Uterine smooth muscle cell (primary cell): Measurements from ENCODE around the gene RASD2. TPM values are rescaled to one million over a fixed set of nuclear protein-coding genes. Genes with fewer than 3 reads are reported as not detected.

ENCODE experiments used
- total RNA-seq: library from RNA; depleted of rRNA; stranded (reverse); fragments of >200 nt; gene quantifications from 2 replicates; pipeline ENCODE4 v1.2.3, GENCODE V29; 2014

Gene RASD2, protein sequence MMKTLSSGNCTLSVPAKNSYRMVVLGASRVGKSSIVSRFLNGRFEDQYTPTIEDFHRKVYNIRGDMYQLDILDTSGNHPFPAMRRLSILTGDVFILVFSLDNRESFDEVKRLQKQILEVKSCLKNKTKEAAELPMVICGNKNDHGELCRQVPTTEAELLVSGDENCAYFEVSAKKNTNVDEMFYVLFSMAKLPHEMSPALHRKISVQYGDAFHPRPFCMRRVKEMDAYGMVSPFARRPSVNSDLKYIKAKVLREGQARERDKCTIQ
- under 0.01 TPM in 1 of 2 replicates, not detected in the other for total RNA-seq

DNA sequence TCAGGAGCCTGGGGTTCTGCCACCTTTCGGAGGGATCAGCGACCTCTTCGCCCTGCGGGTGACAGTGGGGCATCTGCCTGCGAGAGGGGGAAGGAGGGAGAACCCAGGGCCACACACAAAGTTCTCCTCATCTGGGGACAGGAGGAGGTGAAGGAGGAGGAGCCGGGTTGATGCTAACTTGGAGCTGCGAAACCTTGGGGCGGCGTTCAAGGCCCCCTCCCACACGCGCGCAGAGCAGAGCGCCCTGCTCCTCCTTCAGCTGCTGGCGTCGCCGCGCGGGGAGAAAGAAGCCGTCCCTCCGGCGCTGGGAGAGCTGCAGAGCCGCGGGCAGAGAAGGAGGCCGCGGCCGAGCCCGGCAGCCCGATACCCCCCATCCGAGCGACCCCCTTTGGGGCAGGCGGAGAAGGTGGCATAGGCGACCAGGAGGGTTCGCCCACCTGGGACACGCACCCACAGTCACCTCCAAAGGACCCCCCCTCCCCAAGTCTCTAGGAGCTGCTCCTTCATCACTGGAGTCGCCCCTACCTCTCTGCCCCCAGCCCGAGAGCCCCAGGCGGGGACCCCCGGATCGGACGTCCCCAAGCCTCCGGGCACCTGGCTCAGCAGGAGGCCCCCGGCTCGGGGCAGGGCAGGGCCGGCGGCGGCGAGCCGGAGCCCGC lies at the start of gene RASD2:
RASD2 (plus strand) TSS at position 237 of the 659 bp plus-strand sequence. CDS start 5,979 bp downstream, outside the sequence.

Other genes starting within 250 kb of the RASD2 start
- gene TOM1, start 240.9 kb upstream of the RASD2 start, total RNA-seq = 29.4 and 43.2 TPM in 2 replicates
- 62.6 and 167 TPM in 2 replicates for gene HMOX1, start 159.7 kb upstream of the RASD2 start, total RNA-seq
- 37.2 and 142 TPM in 2 replicates for gene MCM5, start 140.7 kb upstream of the RASD2 start, total RNA-seq
- not detected in 2 replicates for gene MB, start 76.5 kb downstream of the RASD2 start, total RNA-seq
- gene APOL6, start 107.6 kb downstream of the RASD2 start, total RNA-seq = 26.0 and 28.7 TPM in 2 replicates
- not detected in 2 replicates for gene APOL5, start 177.0 kb downstream of the RASD2 start, total RNA-seq